HepG2 (cell line): Measurements from ENCODE around the gene RELB.

ENCODE experiments used
- MXD4 ChIP-seq: IDR thresholded peaks from 2 replicates; pipeline ENCODE4 v1.6.1; 2016; ENCODE audit warnings: mild to moderate bottlenecking, missing biosample characterization, missing genetic modification reagents
- ZNF17 ChIP-seq: sonication (generic); formaldehyde crosslinking; IDR thresholded peaks from 2 replicates; pipeline ENCODE4 v1.5.0; 2020; ENCODE audit warnings: mild to moderate bottlenecking, missing genetic modification reagents
- TF ChIP-seq, protein P1 (sequence below): sonication (generic); formaldehyde crosslinking; IDR thresholded peaks from 2 replicates; pipeline ENCODE4 v1.5.0; 2020; ENCODE audit warnings: mild to moderate bottlenecking, missing genetic modification reagents, moderate library complexity

DNA sequence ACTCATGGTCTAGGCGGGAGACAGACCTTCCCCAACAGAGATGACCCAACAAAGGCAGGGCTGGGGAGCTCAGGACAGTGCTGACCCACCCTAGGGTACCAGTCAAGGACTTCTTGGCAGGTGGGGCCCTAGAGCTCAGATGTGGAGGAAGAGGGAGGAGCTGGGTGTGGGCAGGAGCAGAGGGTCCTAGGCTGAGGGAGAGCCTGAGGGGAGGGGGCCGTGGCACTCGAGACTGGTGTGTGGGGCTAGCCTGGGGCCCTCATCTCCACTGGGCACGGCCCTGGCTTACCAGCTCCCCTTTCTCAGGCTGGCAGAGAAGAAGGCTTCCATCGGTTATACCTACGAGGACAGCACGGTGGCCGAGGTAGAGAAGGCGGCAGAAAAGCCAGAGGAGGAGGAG is 56.2 kb downstream of the RELB start:
- TF ChIP-seq, protein P1, sequence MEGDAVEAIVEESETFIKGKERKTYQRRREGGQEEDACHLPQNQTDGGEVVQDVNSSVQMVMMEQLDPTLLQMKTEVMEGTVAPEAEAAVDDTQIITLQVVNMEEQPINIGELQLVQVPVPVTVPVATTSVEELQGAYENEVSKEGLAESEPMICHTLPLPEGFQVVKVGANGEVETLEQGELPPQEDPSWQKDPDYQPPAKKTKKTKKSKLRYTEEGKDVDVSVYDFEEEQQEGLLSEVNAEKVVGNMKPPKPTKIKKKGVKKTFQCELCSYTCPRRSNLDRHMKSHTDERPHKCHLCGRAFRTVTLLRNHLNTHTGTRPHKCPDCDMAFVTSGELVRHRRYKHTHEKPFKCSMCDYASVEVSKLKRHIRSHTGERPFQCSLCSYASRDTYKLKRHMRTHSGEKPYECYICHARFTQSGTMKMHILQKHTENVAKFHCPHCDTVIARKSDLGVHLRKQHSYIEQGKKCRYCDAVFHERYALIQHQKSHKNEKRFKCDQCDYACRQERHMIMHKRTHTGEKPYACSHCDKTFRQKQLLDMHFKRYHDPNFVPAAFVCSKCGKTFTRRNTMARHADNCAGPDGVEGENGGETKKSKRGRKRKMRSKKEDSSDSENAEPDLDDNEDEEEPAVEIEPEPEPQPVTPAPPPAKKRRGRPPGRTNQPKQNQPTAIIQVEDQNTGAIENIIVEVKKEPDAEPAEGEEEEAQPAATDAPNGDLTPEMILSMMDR (CRISPR knock-in tag): no peak
- TF ChIP-seq ZNF17 (CRISPR knock-in tag): no peak
- TF ChIP-seq MXD4 (CRISPR knock-in tag): no peak
